ENCODE measurements around the gene ATP2A2.
"Not testable (repeated sequence)": the region's sequence is repeated elsewhere in the genome, so short reads cannot be mapped to it uniquely, and the experiment has no call there.

The ATP2A2 gene

GRCh38 chr12:110280779-110281548 lies at the start of gene ATP2A2:
ATP2A2 (plus strand) TSS chr12:110281247; CDS start chr12:110281790, 543 bp downstream.
- DNase-seq = peak; percentile 88

- no peak for DNase-seq
Measured at GRCh38 chr12:110233212-110233903, 47.7 kb upstream of the ATP2A2 start.

DNA sequence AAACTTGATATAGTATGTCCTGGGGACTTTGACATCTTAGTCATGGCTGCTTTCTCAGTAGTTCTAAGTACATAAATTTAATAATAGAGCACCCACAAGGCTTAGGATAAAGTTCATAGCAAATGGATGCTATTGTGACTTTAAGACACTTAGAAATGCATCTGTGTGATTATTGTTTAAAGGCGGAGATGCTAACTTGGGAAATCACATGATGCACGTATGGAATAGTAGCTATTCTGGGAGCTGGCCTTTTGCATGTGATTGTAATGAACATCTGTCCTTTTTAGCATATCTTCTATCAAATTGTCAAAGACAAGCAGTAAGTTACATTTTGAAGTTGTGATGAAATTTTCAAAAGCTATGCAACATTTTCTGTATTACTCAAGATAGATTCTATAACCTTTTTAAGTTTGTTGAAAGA lies 46.7 kb upstream of the ATP2A2 start:
- no peak for DNase-seq

DNA sequence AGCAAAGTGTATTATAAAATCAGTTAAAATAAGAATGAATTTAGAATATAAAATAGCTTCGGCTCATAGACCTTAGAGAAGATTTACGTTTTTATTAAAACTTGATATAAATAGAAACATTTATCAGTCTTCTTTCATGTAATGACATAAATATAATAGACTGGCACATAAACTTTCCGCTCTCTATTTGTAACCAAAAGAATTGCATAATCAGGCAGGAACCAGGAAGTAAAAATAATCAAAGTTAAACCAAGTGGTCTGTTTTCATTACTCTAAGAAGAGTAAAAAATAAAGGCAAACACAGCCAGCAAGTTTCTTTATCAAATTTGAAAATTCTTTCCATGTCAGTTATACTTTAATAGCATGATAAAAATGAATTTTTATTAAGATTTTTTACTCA lies 46.3 kb upstream of the ATP2A2 start:
- DNase-seq = no peak

DNA sequence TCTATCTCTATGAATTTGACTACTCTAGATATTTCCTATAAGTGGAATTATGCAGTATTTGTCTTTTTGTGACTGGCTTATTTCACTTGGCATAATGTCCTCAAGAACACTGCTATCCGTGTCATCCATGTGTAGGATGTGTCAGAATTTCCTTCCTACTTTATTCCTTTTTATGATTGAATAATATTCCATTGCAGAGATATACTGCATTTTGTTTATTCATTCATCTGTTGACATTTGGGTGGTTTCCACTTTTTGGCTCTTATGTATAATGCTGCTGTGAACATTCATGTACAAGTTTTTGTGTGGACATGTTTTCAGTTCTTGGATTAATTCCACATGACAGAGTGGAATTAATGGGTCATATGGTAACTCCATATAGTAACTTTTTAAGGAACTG lies 45.7 kb upstream of the ATP2A2 start:
- DNase-seq = no peak

DNA sequence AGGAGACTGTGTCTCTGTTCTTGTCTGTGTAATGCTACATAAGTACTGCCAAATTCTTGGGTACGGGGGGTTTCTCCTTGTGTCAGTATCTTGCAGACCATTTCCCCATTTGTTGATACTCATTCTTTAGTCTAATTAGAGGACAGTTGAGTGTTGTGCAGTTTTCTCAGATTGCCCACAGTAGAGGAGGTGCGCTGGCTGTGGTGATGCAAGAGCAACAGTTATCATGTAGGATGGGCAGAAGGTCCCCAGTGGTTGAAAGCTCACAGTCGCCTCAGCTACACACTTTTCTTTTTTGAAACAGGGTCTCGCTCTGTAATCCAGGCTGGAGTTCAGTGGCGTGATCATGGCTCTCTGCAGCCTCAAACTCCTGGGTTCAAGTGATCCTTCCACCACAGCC lies 37.8 kb upstream of the ATP2A2 start:
- DNase-seq = no peak

DNA sequence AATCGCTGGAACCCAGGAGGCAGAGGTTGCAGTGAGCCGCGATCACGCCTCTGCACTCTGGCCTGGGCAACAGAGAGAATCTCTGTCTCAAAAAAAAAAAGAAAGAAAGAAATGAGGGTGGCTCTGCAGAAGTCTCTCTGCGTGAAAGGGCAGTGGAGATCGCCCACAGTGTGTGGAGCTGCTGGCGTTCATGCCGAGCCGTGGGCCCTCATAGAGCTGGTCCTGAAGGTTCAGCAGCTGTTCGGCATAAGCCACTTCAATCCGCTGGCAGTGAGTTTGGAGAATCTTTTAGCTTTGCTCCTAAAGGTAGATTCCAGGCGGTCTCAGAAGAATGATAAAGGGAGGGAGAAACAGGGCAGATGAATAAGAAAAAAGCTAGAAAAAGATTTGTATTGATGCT lies 36.7 kb upstream of the ATP2A2 start:
- no peak for DNase-seq

- no peak for DNase-seq
Measured at GRCh38 chr12:110244829-110245228, 36.2 kb upstream of the ATP2A2 start.

GRCh38 chr12:110245369-110245772 lies 35.7 kb upstream of the ATP2A2 start:
- no peak for DNase-seq

DNA sequence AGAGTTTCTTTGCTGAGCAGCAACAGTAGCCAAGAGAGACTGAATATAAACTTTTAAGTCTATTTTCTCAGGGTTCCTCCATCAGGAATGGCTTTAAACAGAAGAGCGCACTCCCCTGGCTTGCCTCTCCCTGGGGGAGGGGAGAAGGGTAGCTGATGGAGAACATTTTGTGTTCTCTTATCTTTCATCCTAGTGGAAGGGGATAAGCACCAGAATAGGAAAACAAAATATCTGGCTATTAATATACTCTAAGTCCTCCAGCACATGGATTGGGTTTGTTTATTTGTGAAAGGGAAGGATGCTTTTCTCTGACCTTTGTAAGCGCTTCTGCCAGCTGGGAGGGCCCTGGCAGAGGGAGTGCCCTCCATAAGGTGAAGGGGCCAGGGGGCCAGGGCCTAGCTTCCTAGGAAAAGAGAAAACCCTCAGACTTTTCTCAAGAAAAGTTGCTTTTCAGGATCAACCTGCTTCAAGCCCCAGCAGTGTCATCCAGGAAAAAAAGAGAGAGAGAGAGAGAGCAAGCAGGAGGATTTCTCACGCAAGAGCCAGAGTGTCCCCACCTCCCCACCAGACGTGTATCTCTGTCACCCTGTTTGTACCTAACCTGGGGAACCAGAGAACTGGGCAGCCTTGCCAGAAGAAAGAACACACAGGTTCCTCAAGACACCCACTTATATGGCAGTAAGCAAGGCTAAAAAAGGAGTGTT lies 34.3 kb upstream of the ATP2A2 start:
- no peak for DNase-seq

DNA sequence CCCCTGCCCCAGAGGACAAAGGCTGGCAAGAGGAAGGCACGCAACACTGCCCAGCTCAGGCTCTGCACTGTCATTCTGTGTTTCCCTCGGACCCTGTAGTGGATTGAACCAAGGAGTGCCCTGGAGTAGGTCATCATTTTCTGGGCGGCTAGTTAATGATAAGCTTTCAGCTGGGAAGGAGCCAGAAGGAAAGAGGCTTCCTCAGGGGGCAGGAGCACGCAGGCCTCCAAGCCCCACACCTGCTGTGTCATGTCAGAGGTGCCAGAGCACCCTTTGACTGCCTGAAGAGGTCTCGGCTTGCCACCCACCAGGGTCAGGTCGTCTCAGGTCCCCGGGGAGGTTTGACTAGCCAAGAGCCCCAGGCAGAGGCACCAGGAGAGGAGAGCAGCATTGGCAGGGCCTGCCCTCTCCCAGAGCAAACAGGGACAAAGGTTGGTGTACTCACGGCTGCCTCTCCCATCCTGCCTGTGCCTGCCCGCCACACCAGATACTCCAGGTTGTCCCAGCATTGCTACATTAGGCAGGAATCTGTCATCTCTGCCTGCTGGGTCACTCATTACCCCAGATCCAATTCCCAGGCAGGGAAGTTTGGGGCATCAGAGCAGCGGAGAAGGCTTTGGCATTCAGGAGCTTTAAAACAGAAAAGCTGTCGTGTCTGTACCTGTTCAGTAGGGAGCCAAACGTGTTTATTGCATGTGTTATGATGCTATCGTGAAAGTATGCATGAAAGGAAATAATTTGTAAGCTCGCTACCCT lies 33.5 kb upstream of the ATP2A2 start:
- DNase-seq = no peak

DNA sequence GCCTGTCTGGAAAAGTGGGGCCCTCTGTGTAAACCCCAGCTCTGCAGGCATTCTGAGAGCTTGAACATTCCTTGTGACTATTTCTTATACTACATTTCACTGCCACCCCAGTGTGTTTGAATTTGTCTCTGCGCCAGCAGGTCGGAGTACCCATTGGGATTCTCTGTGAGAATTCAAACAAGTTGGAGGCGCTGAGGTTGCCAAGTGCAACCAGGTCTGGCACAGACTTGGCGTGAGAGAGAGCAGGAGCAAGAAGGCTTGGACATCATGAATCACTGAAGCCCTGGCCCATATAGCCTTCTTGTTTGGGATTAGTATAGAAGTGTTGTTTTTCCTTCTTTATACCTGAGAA lies 33.0 kb upstream of the ATP2A2 start:
- DNase-seq = no peak

DNA sequence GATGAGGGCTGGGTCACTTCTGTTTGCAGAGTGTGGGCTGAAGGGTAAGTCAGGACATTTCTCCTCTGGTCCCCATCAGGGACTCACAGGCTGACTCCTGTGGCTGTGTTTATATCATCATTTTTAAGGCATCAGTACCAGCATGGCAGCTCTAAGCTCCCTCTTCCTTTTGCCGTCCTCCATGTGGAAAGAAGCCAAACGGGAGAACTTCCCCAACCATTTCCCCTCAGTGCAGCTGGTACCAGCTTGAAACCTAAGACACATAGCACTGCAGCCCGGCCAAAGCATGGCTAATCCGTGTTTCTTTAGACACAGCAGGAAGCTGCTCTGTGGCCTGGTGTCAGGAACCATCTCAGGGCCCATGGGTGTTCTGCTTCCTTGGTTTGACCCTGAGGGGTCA lies 31.9 kb upstream of the ATP2A2 start:
- DNase-seq = no peak

DNA sequence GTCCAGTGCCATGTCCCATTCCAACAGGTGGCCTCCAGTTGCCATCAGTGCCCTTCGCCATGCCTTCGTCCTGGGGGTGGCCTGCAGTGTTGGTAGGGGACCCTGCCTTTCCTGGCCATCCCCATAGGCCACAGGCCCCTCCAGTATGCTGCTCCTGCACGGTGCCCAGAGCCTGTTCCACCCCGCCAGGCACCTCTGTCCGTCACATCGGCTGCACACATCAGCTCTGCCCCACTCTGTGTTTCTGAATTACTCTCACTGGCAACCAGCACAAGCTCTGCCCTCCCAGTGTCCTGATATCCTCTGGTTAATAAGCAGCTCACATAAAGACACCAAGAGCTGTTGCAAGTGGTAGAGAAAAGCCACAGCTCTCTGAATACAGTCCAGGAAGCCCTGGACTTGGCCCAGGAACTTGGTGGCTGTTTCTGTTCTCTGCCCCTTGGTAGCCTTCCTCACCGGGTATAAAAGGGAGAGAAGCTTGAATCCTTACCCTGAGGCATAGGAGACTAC lies 31.3 kb upstream of the ATP2A2 start:
- no peak for DNase-seq

GRCh38 chr12:110251381-110251780 lies 29.7 kb upstream of the ATP2A2 start:
- DNase-seq = no peak

- DNase-seq = no peak
Measured at GRCh38 chr12:110252716-110253115, 28.3 kb upstream of the ATP2A2 start.

DNA sequence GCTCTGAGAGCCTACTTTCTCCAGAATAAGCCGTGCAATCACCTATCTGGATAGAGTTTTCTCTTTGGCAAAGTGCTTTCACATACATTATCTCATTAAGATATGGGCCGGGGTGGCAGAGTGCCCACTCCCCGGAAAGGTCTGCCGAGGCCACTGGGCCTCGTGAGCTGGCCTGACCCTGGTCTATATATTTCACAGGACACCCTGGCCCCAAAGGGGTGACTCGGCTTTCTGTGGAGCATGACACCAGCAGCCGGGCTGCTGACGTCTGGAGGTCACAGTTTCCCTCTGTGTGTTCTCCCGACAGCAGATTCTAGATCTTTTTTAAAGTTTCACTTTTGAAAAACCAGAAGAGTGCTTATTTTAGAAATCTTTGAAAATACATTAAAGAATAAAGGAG lies 27.9 kb upstream of the ATP2A2 start:
- DNase-seq = no peak

DNA sequence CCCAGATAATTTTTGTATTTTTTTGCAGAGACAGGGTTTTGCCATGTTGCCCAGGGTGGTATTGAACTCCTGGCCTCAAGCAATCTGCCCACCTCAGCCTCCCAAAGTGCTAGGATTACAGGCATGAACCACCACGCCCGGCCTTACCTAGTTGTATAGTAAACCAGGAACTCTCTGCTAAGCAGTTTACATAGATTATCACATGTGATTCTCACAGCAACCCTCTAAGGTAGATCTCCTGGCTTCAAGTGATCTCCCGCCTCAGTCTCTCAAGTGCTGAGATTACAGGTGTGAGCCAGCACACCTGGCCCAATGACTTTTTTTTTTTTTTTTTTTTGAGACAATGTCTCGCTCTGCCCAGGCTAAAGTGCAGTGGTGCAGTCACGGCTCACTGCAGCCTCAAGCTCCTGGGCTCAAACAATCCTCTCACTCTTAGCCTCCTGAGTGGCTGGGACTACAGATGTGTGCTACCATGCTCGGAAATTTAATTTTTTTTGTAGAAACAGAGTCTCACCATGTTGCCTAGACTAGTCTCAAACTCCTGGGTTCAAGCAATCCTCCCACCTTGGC lies 26.0 kb upstream of the ATP2A2 start:
- DNase-seq = no peak

- not testable (repeated sequence) for DNase-seq
Measured at GRCh38 chr12:110255890-110256456, 25.1 kb upstream of the ATP2A2 start.

DNA sequence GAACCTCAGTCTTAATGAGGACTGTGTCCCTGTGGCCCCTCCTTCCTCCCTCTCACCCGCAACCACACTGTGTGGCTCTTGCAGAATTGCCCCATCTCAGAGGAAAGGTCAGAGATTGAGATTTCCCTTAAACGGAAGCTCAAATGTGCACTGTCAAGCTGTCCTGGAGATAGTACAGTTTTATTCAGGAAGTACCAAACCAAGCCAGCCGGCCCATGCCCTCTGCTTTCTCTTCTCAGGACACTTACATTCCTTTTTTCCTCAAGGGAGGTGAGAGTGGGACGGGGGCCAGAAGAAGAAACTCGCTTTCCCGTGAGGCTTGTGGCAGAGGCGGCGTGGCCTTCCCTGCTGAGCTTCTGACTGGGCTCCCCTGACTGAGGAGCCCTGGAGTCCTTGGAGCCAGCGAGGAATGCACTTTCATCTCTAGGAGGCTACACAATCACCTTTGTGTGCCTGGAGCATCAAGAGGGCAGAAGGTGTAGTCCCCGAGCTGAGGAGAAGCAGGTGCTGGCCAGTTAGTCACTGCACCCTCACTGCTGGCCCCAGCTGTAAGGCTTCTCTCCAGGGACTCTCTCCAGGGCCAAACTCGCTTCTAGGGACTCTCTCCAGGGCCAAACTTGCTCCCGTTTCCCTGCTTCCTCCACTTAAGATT lies 24.1 kb upstream of the ATP2A2 start:
- DNase-seq = no peak

GRCh38 chr12:110258466-110258865 lies 22.6 kb upstream of the ATP2A2 start:
- no peak for DNase-seq
